SH-SY5Y (cell line): ENCODE data around the gene MGMT.

Source experiments
- GATA2 ChIP-seq: IDR thresholded peaks from 2 replicates; pipeline ENCODE4 v1.6.1; 2011; ENCODE audit warnings: mild to moderate bottlenecking, low read depth, low read length
- GATA3 ChIP-seq: IDR thresholded peaks from 2 replicates; pipeline ENCODE4 v1.6.1; 2011; ENCODE audit warnings: low read depth, mild to moderate bottlenecking, low read length, moderate library complexity

DNA sequence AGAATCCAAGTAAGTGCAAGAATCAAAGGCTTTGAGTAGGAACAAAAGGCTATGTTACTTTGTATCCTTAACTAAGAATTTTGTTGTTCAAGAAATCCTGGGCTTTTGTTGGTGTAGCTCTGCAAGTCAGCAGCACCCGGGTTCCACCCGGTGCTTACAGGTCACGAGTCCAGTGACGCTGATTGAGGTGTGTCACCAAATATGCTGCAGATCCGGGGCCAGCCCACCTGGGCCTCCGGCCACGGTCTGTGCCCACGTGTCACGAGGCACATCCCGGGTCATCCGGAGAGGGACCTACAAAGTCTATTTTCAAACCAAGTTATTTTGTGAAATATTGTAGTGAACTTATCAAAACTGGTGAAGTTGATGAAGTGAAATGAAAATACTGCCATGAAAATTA lies 103.1 kb downstream of the MGMT start:
- TF ChIP-seq GATA3 = no peak
- no peak for TF ChIP-seq GATA2
